NCI-H524 (cell line): Measurements from ENCODE around the gene SMPD1.

Experiments used
- DNase-seq, 2 experiments: peaks; one replicate each; lab custom pipeline; 2025; lab: John Stamatoyannopoulos, UW

SMPD1 gene

GRCh38 chr11:6389905-6390717 is at the start of gene SMPD1:
SMPD1 (plus strand) TSS chr11:6390474; CDS start chr11:6390599, 125 bp downstream.
- DNase-seq, result peak; percentile 59 to 80

GRCh38 chr11:6345366-6345765 is 44.9 kb upstream of the SMPD1 start:
- DNase-seq, result no peak

- no peak for DNase-seq
Observed at GRCh38 chr11:6350043-6350442, 40.2 kb upstream of the SMPD1 start.

GRCh38 chr11:6350486-6350885 is 39.8 kb upstream of the SMPD1 start:
- no peak for DNase-seq

- DNase-seq, result no peak
Observed at GRCh38 chr11:6351782-6352382, 38.4 kb upstream of the SMPD1 start.

GRCh38 chr11:6353367-6353987 is 36.8 kb upstream of the SMPD1 start:
- peak; percentile 78 to 86 for DNase-seq

GRCh38 chr11:6354651-6355485 is 35.4 kb upstream of the SMPD1 start:
- DNase-seq, result no peak

GRCh38 chr11:6356503-6357055 is 33.7 kb upstream of the SMPD1 start:
- DNase-seq, result no peak

- no peak for DNase-seq
Observed at GRCh38 chr11:6357222-6357621, 33.1 kb upstream of the SMPD1 start.

GRCh38 chr11:6360183-6360582 is 30.1 kb upstream of the SMPD1 start:
- no peak for DNase-seq

- DNase-seq, result no peak
Observed at GRCh38 chr11:6362185-6362872, 27.9 kb upstream of the SMPD1 start.

GRCh38 chr11:6362873-6363678 is 27.2 kb upstream of the SMPD1 start:
- peak; percentile 63 to 78 for DNase-seq

GRCh38 chr11:6365659-6366058 is 24.6 kb upstream of the SMPD1 start:
- no peak for DNase-seq

- no peak for DNase-seq
Observed at GRCh38 chr11:6371825-6372224, 18.4 kb upstream of the SMPD1 start.

- DNase-seq, result no peak
Observed at GRCh38 chr11:6377902-6378639, 12.2 kb upstream of the SMPD1 start.

- no peak for DNase-seq
Observed at GRCh38 chr11:6378640-6378989, 11.7 kb upstream of the SMPD1 start.

GRCh38 chr11:6385046-6385777 is 5.1 kb upstream of the SMPD1 start:
- DNase-seq, result no peak

GRCh38 chr11:6387811-6388599 is 2.3 kb upstream of the SMPD1 start:
- no peak for DNase-seq
